NCI-H446 (cell line): ENCODE data around the gene CFL1.

ENCODE experiments used
- DNase-seq, 2 experiments: peaks; one replicate each; lab custom pipeline; 2025; lab: John Stamatoyannopoulos, UW

Gene CFL1

DNA sequence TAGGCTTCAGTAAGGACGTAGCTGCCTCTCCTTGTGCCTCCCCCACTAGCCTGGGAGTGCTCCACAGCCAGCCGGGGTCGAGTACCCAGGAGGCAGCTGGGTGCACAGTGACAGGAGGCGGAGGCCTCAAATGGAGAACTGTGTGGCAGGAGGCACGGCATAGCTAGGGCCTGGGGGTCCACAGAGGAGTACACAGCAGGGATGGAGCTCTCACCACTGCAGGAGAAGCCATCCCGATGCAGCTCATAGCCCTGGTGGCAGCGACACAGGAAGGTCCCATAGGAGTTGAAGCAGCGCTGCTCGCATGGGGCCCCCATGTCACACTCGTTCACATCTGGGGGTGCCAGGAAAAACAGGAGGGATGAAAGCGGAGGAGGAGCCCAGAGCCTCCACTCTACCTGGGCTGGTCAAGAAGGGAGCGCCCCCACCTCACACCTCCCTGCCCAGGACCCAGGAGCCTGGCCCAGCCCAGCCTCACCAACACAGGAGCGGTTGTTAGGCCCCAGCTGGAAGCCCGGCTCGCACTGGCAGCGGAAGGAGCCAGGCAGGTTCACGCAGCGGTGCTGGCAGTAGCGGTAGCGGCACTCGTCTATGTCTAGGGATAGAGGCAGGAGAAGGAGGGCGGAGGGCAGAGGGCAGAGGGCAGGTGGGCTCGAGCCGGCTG is 11.8 kb upstream of the CFL1 start:
- DNase-seq: no peak

DNA sequence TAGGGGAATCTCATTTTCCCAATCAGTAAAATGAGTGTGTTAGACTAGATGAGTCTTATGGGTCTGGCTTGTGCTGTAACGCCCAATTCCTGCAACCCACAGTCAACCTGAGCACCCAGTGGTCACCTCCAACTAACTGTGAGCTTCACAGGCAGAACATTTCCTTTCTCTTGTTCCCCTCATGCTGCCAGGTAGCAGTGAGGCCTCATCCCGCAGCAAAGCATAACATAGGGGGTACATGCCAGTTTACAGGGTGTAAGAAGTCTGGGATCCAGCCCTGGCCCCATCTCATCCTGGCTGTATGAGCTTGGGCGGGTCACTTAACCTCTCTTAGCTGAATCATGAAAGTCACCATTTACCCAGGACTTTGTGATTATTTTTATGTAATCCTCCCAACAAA is 10.9 kb upstream of the CFL1 start:
- DNase-seq: no peak

DNA sequence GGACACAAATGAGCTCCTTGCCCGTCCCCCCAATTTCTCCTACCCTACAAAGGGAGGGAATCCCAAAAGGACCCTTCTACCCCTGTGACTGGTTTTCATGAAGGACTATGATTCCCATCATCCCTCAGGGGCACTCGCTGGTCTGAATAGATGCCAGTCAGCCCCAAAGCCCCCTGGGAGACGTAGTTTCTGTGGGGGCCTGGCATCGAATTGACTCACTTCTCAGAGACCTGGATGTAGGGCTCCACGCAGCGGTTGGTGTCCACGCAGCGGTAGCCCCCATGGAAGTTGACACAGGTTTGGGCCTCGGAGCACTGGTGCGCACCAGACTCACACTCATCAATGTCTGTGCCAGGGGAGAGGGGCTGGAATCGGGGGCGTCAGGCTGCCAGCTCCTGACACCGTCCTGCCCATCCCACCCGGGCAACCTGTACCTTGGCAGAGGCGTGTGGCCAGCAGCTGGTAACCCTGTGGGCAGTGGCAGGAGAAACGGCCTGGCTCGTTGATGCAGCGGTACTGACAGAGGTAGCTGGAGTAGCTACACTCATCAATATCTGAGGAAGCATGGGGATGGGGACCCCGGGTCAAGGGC is 10.2 kb upstream of the CFL1 start:
- DNase-seq: peak in 1 of 2 experiments; percentile 29

DNA sequence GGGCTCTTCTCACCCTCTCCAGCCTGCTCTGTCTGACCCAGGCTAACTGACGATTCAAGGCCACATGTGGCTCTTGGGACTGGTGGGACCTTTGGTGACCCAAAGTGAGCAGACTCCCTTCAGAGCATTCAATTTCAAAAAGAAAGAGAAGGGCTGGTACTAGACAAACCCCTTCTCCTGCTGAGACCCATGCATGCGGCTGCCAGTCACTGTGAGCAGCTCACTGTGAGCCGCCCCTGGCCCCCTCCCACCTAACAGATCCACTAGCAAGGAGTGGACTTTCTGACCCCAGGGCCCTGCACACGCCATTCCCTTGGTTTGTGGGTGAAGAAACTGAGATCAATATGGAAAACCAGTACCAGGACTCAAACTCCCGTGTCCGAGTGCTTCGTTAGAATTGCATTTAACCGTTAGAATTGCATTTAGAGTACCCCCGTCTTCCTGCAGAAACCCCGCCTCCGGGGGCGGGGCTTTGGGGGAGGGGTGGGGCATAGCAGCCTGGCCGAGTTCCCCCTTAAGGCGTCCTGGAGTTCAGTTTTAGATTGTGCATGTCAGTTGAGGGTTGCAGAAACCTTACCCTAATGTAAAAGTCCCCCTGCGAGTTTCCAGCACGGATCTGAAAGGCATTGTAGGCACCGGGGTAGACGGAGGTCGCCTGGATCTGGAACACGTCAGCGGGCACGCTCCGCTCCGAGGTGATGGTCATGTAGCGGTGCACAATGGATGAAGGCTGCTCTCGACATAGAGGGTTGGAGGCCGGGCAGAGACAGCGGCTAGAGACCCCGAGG is 9.5 kb upstream of the CFL1 start:
- DNase-seq: no peak

DNA sequence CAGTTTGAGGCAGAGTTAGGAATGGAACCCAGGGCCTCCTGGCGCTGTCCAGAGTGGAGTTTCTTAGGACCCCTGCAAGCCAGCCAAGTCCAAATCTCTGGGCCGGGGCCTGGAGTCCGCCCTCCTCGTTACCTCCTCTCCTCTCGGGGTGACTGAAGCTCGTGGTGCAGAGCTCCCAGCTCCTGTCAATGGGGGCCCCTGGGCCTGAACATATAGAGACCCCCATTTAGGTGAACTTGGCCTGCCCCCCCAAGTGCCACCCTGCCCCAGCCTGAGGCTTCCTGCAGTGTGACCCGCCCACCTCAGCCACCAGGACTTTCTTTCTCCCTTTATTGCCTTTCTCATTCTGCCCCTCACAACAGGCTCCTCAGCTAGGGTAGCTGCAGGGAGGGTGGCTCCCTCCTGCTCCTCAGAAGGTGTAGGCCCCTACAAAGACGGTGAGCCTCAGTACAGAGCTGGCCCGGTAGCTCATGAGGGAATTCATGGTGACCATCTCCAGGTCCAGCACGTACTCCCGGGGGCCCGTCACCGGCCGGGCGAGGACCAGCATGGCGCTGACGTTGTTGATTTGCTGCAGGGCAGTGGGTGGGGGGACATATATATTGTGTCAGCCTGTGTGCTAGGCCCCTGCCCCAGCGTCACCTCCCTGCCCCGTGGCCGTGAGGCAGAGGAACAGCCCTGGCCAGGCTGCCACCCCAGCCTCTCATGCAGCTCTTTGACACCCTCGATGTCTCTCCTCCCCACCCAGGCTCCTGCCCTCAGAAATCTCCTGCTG is 8.7 kb upstream of the CFL1 start:
- DNase-seq: no peak

- DNase-seq: no peak
Measured at GRCh38 chr11:65865550-65866172, 7.7 kb upstream of the CFL1 start.

- DNase-seq: no peak
Measured at GRCh38 chr11:65864706-65865471, 6.9 kb upstream of the CFL1 start.

- no peak for DNase-seq
Measured at GRCh38 chr11:65863889-65864705, 6.1 kb upstream of the CFL1 start.

- peak in 1 of 2 experiments; percentile 29 for DNase-seq
Measured at GRCh38 chr11:65862941-65863888, 5.2 kb upstream of the CFL1 start.

GRCh38 chr11:65862191-65862735 is 4.3 kb upstream of the CFL1 start:
- no peak for DNase-seq

GRCh38 chr11:65861533-65862183 is 3.7 kb upstream of the CFL1 start:
- DNase-seq: no peak

DNA sequence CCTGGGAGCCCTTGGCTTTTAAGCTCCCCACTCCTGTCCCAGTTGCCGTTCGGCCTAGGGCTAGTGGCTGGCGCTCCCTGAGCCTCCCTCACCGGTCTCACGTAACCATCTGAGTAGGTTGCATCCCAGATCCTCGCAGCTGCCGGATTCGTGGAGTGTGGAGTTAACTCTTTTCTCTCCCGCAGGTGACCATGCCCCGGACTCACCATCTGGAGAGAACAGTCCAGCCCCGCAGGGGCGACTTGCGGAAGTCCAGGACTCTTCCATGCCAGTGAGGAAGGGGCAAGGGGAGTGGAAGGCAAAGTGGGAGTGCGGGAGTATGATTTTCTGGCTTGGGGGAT is 3.2 kb upstream of the CFL1 start:
- no peak for DNase-seq

- DNase-seq: peak; percentile 95 to 98
Measured at GRCh38 chr11:65860278-65861164, 2.5 kb upstream of the CFL1 start, which contains the start of gene MUS81. MUS81 (plus strand) TSS chr11:65860433; CDS start chr11:65860754, 321 bp downstream.

GRCh38 chr11:65859812-65860277 is 1.9 kb upstream of the CFL1 start:
- peak in 1 of 2 experiments; percentile 90 for DNase-seq

DNA sequence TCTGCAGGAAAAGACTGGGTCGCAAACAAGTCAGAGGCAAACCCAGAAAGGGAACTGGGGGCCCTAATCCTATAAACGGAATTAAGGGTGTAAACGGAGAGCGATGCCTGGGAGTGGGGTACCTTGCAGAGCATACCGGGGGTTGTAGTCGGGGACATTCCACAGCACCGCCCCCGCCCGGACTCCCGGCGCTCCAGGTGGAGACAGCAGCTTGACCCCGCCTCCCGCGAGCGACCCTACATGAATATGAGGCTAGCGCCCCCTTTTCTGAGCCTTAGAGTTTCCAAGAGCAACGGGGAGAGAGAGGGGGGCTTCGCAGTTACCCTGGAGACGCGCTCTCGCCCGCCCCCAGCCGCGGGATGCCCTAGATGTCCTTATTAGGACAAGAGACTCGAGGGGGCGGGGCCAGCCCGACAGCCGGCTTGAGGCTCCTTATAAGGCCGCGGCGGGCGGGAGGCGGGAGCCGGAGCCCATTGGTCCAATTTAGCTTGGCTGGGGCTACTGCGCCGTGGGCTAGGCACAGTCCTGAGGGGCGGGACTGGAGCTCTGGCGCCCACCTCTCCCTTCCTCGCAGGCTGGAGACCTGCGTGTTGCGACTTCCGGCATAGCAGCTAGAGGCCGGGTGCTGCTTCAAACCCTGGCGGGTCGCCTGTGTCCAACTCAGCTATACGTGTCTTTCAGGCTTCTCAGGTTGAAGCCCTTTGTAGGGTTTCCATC is 1.3 kb upstream of the CFL1 start:
- peak; percentile 99 for DNase-seq

DNA sequence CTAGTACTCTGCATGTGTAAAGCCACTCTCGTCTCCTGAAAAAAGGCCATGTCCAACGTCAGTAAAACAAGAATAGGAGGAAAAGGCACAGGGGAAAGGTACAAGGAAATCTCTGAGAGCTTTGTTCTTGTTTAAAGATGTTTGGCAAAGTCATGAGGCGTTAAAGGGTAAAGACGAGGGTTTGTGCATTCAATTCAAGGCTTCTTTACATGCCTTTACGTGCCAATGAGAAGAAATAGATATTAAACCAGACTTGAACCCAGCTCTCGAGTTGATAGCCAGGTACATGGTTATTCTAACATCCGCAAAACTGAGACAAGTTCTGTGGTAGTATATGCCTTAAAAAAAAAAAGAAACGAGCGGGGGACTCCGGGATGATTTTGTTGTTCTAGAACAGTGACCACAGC is 704 bp upstream of the CFL1 start:
- no peak for DNase-seq

GRCh38 chr11:65857500-65857852 is 504 bp downstream of the CFL1 start:
- DNase-seq: peak in 1 of 2 experiments; percentile 76
